Calu3 (cell line): ENCODE measurements around the gene WFS1. TPM values are rescaled to one million over a fixed set of nuclear protein-coding genes. Genes with fewer than 3 reads are reported as not detected.

Experiments
- BruUV-seq: library from RNA; stranded (reverse); fragments of 400-500 nt; replicated peaks from 2 replicates; lab custom pipeline; 2021; lab: Mats Ljungman, UMichigan
- CTCF ChIA-PET: fragments of 300-600 bp; sonication (Branson Sonifier 250); formaldehyde crosslinking; loops from one replicate; lab custom pipeline; 2022; ENCODE audit warnings: antibody characterized with exemption; lab: Charles Lee
- DNase-seq: peaks from one replicate; pipeline ENCODE4 v3.0.0; 2022
- H3K27ac Mint-ChIP-seq: one replicate; pipeline ENCODE4 v1.8.0; 2022; ENCODE audit warnings: mixed read lengths; ENCODE audit not compliant: unreplicated experiment
- H3K27me3 Mint-ChIP-seq: one replicate; pipeline ENCODE4 v1.8.0; 2022; ENCODE audit warnings: mixed read lengths; ENCODE audit not compliant: unreplicated experiment
- H3K36me3 Mint-ChIP-seq: one replicate; pipeline ENCODE4 v1.8.0; 2022; ENCODE audit warnings: mild to moderate bottlenecking, moderate library complexity, mixed read lengths; ENCODE audit not compliant: insufficient read depth, unreplicated experiment
- H3K4me1 Mint-ChIP-seq: one replicate; pipeline ENCODE4 v1.8.0; 2022; ENCODE audit warnings: mild to moderate bottlenecking, low read depth, mixed read lengths; ENCODE audit not compliant: unreplicated experiment
- H3K4me3 Mint-ChIP-seq: one replicate; pipeline ENCODE4 v1.8.0; 2022; ENCODE audit warnings: mild to moderate bottlenecking, low read depth, moderate library complexity, mixed read lengths; ENCODE audit not compliant: unreplicated experiment
- H3K9me3 Mint-ChIP-seq: one replicate; pipeline ENCODE4 v1.8.0; 2022; ENCODE audit warnings: low read depth, mixed read lengths; ENCODE audit not compliant: unreplicated experiment
- intact Hi-C: fragments of 100-400 bp; cut with micrococcal nuclease; formaldehyde crosslinking; loops from one replicate; pipeline ENCODE4 v1.10.0; 2022; ENCODE audit not compliant: unreplicated experiment
- total RNA-seq: library from RNA; stranded (reverse); gene quantifications from 2 replicates; pipeline ENCODE4 v1.2.3, GENCODE V29; 2022
- TF ChIP-seq, protein P1 (sequence below): fragments of 200-600 bp; IDR thresholded peaks from one replicate; pipeline ENCODE4 v1.8.0; 2022; ENCODE audit warnings: antibody characterized with exemption; ENCODE audit not compliant: unreplicated experiment

Gene WFS1
- total RNA-seq, 1 experiment from 2014 or later = 23.4 TPM

DNA sequence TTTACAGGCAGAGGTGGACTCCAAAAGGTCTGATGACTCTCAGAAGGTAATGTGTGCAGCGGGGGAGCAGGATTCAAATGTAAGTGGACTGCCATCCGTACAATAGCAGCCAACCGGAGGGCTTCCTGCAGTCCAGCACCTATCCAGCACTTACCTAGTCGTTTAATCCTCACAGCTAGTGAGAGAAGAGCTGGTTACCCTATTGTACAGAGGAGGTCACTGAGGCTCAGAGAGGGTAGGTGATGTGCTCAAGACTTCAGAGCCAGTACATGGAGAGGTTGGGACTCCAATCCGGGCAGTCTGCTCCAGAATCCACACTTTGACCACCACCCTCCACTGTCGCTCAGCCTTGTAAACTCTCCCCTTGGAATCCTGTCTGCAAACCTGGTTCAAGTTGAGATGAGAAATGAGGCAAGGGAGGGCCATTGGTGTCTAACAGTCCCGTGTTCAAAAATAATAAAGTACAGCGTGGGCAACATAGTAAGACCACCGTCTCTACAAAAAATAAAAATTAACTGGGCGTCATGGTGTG, 46.8 kb upstream of the WFS1 start:
- no TSS peak for BruUV-seq
- Mint-ChIP-seq H3K27me3 (peaks cover 60% of the 10 kb centered on the region), H3K9me3 (no peaks in the 10 kb centered on the region), H3K27ac (no peak overlapping the region), H3K4me1 (no peaks in the 10 kb centered on the region), H3K4me3 (no peak overlapping the region), H3K36me3 (no peaks in the 10 kb centered on the region)
- CTCF ChIA-PET = no interaction called here
- TF ChIP-seq, protein P1, sequence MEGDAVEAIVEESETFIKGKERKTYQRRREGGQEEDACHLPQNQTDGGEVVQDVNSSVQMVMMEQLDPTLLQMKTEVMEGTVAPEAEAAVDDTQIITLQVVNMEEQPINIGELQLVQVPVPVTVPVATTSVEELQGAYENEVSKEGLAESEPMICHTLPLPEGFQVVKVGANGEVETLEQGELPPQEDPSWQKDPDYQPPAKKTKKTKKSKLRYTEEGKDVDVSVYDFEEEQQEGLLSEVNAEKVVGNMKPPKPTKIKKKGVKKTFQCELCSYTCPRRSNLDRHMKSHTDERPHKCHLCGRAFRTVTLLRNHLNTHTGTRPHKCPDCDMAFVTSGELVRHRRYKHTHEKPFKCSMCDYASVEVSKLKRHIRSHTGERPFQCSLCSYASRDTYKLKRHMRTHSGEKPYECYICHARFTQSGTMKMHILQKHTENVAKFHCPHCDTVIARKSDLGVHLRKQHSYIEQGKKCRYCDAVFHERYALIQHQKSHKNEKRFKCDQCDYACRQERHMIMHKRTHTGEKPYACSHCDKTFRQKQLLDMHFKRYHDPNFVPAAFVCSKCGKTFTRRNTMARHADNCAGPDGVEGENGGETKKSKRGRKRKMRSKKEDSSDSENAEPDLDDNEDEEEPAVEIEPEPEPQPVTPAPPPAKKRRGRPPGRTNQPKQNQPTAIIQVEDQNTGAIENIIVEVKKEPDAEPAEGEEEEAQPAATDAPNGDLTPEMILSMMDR = no peak
- DNase-seq = no peak
- intact Hi-C loops = no loop called here

DNA sequence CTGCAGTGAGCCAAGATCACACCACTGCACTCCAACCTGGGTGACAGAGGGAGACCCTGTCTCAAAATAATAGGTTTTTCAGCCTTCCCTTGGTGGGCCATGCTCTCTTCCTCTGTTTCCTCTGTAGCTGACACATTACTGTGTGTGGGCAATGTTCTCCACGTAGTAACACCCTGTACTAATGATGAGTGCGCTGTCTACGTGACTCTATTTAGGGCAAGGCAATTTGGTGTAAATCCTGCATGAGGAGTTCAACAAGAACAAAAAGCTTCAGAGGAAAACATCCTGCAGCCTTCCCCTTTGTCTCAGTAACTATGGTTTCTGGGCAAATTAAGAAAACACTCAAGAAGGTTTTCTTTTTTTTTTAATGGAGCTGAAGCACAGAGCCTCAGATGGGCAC, 44.9 kb upstream of the WFS1 start:
- Mint-ChIP-seq H3K4me1 (no peaks in the 10 kb centered on the region), H3K9me3 (no peaks in the 10 kb centered on the region), H3K27ac (no peak overlapping the region), H3K27me3 (peaks cover 58% of the 10 kb centered on the region), H3K36me3 (no peaks in the 10 kb centered on the region), H3K4me3 (no peak overlapping the region)
- TF ChIP-seq, protein P1 = no peak
- intact Hi-C loops = no loop called here
- BruUV-seq = no TSS peak
- CTCF ChIA-PET = no interaction called here
- no peak for DNase-seq

DNA sequence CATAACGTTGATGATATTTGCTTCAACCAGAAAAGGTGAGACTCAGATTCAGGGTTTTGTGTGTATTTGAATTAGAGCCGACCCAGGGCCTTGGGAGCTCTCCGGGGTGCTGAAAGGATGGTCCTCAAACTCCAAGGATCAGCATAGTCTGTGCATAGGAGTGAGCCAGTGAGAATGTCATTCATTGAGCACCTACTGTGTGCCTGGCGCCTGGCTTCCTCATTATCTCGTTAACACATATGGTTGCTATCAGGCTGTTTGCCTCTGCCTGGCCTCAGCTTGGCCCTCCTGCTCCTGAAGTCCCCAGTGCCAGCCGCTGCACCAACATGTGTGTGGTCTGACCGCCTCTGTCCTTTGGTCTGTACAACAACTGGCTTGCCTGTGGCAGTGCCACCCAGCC, 44.2 kb upstream of the WFS1 start:
- Mint-ChIP-seq H3K9me3 (no peaks in the 10 kb centered on the region), H3K4me1 (no peaks in the 10 kb centered on the region), H3K36me3 (no peaks in the 10 kb centered on the region), H3K4me3 (no peak overlapping the region), H3K27ac (no peak overlapping the region), H3K27me3 (peaks cover 56% of the 10 kb centered on the region)
- CTCF ChIA-PET = no interaction called here
- BruUV-seq = no TSS peak
- intact Hi-C loops = no loop called here
- no peak for DNase-seq
- TF ChIP-seq, protein P1 = no peak

DNA sequence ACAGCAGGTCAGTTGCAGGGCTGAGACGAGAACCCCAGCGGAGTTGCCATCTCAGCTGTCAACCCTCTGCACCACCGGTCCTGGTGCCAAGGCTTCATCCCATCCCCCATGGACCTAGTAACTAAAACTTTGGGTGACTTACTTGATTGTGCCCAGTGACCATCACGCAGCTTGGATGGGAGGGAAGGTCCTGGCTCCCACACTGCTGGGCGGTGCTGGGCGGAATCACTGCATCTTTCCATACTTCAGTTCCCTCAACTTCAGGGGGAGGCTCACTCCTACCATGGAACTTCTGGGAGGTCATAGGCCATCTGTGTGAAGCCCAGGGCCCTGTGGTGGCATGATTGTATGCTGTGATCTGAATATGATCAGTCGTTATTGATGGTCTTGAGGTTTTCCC, 43.1 kb upstream of the WFS1 start:
- peaks cover 54% of the 10 kb centered on the region for H3K27me3 Mint-ChIP-seq
- H3K4me3 Mint-ChIP-seq = no peak overlapping the region
- intact Hi-C loops = no loop called here
- TF ChIP-seq, protein P1 = no peak
- DNase-seq = no peak
- no peaks in the 10 kb centered on the region for H3K36me3 Mint-ChIP-seq
- H3K9me3 Mint-ChIP-seq = no peaks in the 10 kb centered on the region
- no peaks in the 10 kb centered on the region for H3K4me1 Mint-ChIP-seq
- H3K27ac Mint-ChIP-seq = no peak overlapping the region
- CTCF ChIA-PET = no interaction called here
- no TSS peak for BruUV-seq
